OCI-LY1 (cell line): ENCODE results near the gene RANBP9.

ENCODE experiments used
- EZH2 ChIP-seq: fragments of 200-600 bp; sonication (generic), shearing (Covaris generic); IDR thresholded peaks from 2 replicates; pipeline ENCODE4 v1.8.0; 2017; ENCODE audit warnings: borderline replicate concordance, mixed run types, mild to moderate bottlenecking, antibody characterized with exemption, low read length, moderate library complexity, mixed read lengths
- TF ChIP-seq, protein P1 (sequence below): fragments of 200-600 bp; sonication (generic), shearing (Covaris generic); IDR thresholded peaks from 2 replicates; pipeline ENCODE4 v1.5.1; 2017; ENCODE audit warnings: mild to moderate bottlenecking, antibody characterized with exemption, low read length, moderate library complexity, mixed read lengths

DNA sequence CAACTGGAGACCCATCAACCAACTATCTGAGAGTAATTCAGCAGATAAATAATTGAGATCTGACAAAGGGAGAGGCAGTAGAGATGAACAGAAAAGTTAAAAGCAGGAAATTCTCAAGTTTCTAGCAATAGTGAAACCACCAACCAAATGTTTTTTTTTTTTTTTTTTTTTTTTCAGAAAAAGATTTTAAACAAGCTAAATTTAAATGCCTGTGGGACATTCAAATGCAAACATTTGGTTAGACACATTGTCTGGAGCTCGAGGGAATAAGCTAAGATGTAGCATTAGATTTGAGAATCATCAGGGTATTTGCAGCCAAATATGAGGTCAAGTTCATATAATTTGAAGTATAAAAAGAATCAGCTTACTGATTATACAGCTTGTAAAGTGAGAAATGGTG, 16.4 kb downstream of the RANBP9 start:
- TF ChIP-seq, protein P1, sequence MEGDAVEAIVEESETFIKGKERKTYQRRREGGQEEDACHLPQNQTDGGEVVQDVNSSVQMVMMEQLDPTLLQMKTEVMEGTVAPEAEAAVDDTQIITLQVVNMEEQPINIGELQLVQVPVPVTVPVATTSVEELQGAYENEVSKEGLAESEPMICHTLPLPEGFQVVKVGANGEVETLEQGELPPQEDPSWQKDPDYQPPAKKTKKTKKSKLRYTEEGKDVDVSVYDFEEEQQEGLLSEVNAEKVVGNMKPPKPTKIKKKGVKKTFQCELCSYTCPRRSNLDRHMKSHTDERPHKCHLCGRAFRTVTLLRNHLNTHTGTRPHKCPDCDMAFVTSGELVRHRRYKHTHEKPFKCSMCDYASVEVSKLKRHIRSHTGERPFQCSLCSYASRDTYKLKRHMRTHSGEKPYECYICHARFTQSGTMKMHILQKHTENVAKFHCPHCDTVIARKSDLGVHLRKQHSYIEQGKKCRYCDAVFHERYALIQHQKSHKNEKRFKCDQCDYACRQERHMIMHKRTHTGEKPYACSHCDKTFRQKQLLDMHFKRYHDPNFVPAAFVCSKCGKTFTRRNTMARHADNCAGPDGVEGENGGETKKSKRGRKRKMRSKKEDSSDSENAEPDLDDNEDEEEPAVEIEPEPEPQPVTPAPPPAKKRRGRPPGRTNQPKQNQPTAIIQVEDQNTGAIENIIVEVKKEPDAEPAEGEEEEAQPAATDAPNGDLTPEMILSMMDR, result no peak
- no peak for TF ChIP-seq EZH2
